Caco-2 (cell line): ENCODE data around the gene OSR1. TPM values are rescaled to one million over a fixed set of nuclear protein-coding genes. Genes with fewer than 3 reads are reported as not detected.

Source experiments
- BruUV-seq: library from RNA; stranded (reverse); fragments of 400-500 nt; replicated peaks from 2 replicates; lab custom pipeline; 2021; lab: Mats Ljungman, UMichigan
- CTCF ChIA-PET: fragments of 300-600 bp; sonication (Branson Sonifier 250); formaldehyde crosslinking; loops from one replicate; lab custom pipeline; 2022; ENCODE audit warnings: antibody characterized with exemption; lab: Charles Lee
- POLR2A ChIA-PET: fragments of 300-600 bp; sonication (Branson Sonifier 250); formaldehyde crosslinking; loops from one replicate; lab custom pipeline; 2022; ENCODE audit warnings: antibody characterized with exemption; lab: Charles Lee
- DNase-seq, 2 experiments: peaks; one replicate each; pipeline versions ENCODE4 v3.0.0 to v3.0.0-alpha.2; 2020 to 2022
- H3K27me3 ChIP-seq: replicated peaks from 2 replicates; pipeline ENCODE4 v1.6.0; 2011; ENCODE audit warnings: low read length; ENCODE audit not compliant: control insufficient read depth, insufficient read depth
- H3K36me3 ChIP-seq: 2 replicates; pipeline ENCODE4 v1.5.1; 2011; ENCODE audit warnings: low read length; ENCODE audit not compliant: control insufficient read depth, insufficient read depth
- H3K4me1 ChIP-seq: fragments of 250-450 bp; sonication (Bioruptor Pico); 2 replicates; pipeline ENCODE4 v1.5.1; 2020; ENCODE audit warnings: mild to moderate bottlenecking
- H3K4me3 ChIP-seq: 2 replicates; pipeline ENCODE4 v1.5.1; 2011; ENCODE audit warnings: low read depth, mild to moderate bottlenecking, control low read depth, low read length
- H3K9me3 ChIP-seq: fragments of 250-450 bp; sonication (Bioruptor Pico); 2 replicates; pipeline ENCODE4 v1.5.1; 2020; ENCODE audit warnings: mild to moderate bottlenecking, moderate library complexity
- H3K27ac Mint-ChIP-seq: one replicate; pipeline ENCODE4 v1.8.0; 2022; ENCODE audit warnings: mixed read lengths; ENCODE audit not compliant: unreplicated experiment
- H3K27me3 Mint-ChIP-seq: one replicate; pipeline ENCODE4 v1.8.0; 2022; ENCODE audit warnings: mixed read lengths; ENCODE audit not compliant: insufficient read depth, unreplicated experiment
- H3K36me3 Mint-ChIP-seq: one replicate; pipeline ENCODE4 v1.8.0; 2022; ENCODE audit warnings: mild to moderate bottlenecking, mixed read lengths; ENCODE audit not compliant: insufficient read depth, unreplicated experiment
- H3K4me1 Mint-ChIP-seq: one replicate; pipeline ENCODE4 v1.8.0; 2022; ENCODE audit warnings: low read depth, mixed read lengths; ENCODE audit not compliant: unreplicated experiment
- H3K4me3 Mint-ChIP-seq: one replicate; pipeline ENCODE4 v1.8.0; 2022; ENCODE audit warnings: mild to moderate bottlenecking, moderate library complexity, mixed read lengths; ENCODE audit not compliant: unreplicated experiment
- H3K9me3 Mint-ChIP-seq: one replicate; pipeline ENCODE4 v1.8.0; 2022; ENCODE audit warnings: mixed read lengths; ENCODE audit not compliant: unreplicated experiment
- intact Hi-C: fragments of 100-400 bp; cut with micrococcal nuclease; formaldehyde crosslinking; loops from one replicate; pipeline ENCODE4 v1.10.0; 2022; ENCODE audit not compliant: unreplicated experiment
- total RNA-seq: library from RNA; stranded (reverse); gene quantifications from 2 replicates; pipeline ENCODE4 v1.2.3, GENCODE V29; 2022
- TF ChIP-seq, protein P1 (sequence below), 2 experiments: fragments of 200-600 bp in 1 of 2; IDR thresholded peaks; 1 replicate in 1 of 2; 2 replicates in 1 of 2; pipeline versions ENCODE4 v1.5.1 to v1.8.0; 2011 to 2022; ENCODE audit warnings: antibody characterized with exemption in 1 of 2, control low read depth in 1 of 2, inconsistent platforms in 1 of 2, low read depth in 1 of 2, low read length in 1 of 2, mild to moderate bottlenecking in 1 of 2, moderate library complexity in 1 of 2; ENCODE audit not compliant: insufficient read depth in 1 of 2, severe bottlenecking in 1 of 2, unreplicated experiment in 1 of 2

OSR1 gene
- total RNA-seq, 1 experiment from 2014 or later: 3.2 TPM

DNA sequence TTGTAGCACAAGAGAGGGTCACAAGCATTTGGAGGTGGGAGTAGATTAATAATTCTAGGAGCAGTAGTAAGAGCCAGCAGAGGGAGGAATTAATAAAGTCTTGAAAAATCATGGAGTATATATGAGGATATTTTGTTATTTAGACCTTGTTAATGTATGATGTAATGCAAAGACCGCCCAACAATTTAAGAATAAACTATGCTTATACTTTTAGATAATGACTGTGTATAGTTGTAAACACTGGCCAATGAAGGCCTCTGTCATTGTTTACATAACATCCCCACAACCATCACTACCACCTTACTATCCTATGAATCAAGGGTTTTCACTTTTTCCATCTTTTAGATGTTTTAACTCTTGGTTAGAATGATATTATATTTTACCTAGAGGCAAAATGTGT lies 37.6 kb downstream of the OSR1 start:
- H3K27me3 ChIP-seq: no peaks in the 10 kb centered on the region
- intact Hi-C loops: no loop called here
- peaks cover 6% of the 10 kb centered on the region; the same call in 1 of the 2 replicates for H3K9me3 ChIP-seq
- H3K36me3 ChIP-seq: no peaks in the 10 kb centered on the region
- no peaks in the 10 kb centered on the region for H3K4me1 ChIP-seq
- peaks cover 9% of the 10 kb centered on the region for H3K9me3 Mint-ChIP-seq
- POLR2A ChIA-PET: no interaction called here
- no peak overlapping the region for H3K27ac Mint-ChIP-seq
- TF ChIP-seq, protein P1, sequence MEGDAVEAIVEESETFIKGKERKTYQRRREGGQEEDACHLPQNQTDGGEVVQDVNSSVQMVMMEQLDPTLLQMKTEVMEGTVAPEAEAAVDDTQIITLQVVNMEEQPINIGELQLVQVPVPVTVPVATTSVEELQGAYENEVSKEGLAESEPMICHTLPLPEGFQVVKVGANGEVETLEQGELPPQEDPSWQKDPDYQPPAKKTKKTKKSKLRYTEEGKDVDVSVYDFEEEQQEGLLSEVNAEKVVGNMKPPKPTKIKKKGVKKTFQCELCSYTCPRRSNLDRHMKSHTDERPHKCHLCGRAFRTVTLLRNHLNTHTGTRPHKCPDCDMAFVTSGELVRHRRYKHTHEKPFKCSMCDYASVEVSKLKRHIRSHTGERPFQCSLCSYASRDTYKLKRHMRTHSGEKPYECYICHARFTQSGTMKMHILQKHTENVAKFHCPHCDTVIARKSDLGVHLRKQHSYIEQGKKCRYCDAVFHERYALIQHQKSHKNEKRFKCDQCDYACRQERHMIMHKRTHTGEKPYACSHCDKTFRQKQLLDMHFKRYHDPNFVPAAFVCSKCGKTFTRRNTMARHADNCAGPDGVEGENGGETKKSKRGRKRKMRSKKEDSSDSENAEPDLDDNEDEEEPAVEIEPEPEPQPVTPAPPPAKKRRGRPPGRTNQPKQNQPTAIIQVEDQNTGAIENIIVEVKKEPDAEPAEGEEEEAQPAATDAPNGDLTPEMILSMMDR (IDR thresholded peaks at IDR 0.05; ENCODE audit: insufficient read depth in 1 of 2, low read depth in 1 of 2, low read length in 1 of 2, severe bottlenecking in 1 of 2, unreplicated experiment in 1 of 2): no peak
- H3K4me3 Mint-ChIP-seq: no peak overlapping the region
- no peak overlapping the region for H3K4me3 ChIP-seq
- DNase-seq: no peak
- H3K27me3 Mint-ChIP-seq: no peaks in the 10 kb centered on the region
- H3K4me1 Mint-ChIP-seq: no peaks in the 10 kb centered on the region
- no peaks in the 10 kb centered on the region for H3K36me3 Mint-ChIP-seq
- CTCF ChIA-PET: no interaction called here
- BruUV-seq: no TSS peak

DNA sequence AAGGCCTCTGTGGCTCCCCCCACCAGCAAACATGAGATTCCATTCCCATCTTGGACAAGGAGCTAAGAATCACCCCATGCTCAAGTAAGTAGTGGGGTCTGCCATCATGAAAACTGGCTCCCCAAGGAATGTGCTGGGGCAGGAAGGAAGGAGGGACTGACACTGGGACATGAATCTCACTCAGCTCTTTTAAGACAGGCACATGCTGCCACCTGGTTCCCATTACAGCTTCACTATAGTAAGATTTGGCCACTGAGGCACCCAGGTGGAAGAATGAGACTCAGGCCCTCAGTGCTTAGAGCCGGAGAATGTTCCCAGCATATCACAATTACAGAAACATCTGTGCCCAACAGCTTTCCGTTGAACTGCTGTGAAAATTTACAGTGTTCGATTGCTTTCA lies 38.7 kb downstream of the OSR1 start:
- no peak for DNase-seq
- H3K27me3 Mint-ChIP-seq: no peaks in the 10 kb centered on the region
- H3K36me3 ChIP-seq: no peaks in the 10 kb centered on the region
- H3K9me3 ChIP-seq: peaks cover 6% of the 10 kb centered on the region; the same call in 1 of the 2 replicates
- H3K4me1 Mint-ChIP-seq: no peaks in the 10 kb centered on the region
- peaks cover 9% of the 10 kb centered on the region for H3K9me3 Mint-ChIP-seq
- intact Hi-C loops: no loop called here
- H3K4me3 ChIP-seq: no peak overlapping the region
- no peaks in the 10 kb centered on the region for H3K36me3 Mint-ChIP-seq
- no peak overlapping the region for H3K4me3 Mint-ChIP-seq
- TF ChIP-seq, protein P1 (IDR thresholded peaks at IDR 0.05; ENCODE audit: insufficient read depth in 1 of 2, low read depth in 1 of 2, low read length in 1 of 2, severe bottlenecking in 1 of 2, unreplicated experiment in 1 of 2): no peak
- CTCF ChIA-PET: no interaction called here
- H3K27ac Mint-ChIP-seq: no peak overlapping the region
- H3K4me1 ChIP-seq: no peaks in the 10 kb centered on the region
- POLR2A ChIA-PET: no interaction called here
- no TSS peak for BruUV-seq
- H3K27me3 ChIP-seq: no peaks in the 10 kb centered on the region

DNA sequence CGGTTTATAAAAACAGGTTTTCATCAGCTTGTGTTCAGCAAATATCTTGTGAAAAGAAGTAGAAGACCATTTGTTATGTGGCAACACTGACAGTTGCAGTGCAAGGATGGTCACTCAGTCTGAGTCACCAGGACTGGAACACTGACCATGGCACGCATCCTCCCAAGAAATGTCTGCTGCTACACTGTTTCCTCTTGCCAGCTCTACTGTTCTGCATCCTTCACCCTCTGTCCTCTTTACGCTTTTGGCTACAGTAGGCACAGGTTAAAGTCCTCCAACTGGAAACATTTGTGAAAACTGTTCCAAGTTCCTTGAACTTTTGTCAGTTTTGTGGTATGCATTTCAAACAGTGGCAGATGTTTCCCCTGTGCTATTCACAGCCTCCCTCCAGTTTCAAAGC lies 39.4 kb downstream of the OSR1 start:
- TF ChIP-seq, protein P1 (IDR thresholded peaks at IDR 0.05; ENCODE audit: insufficient read depth in 1 of 2, low read depth in 1 of 2, low read length in 1 of 2, severe bottlenecking in 1 of 2, unreplicated experiment in 1 of 2): no peak
- BruUV-seq: no TSS peak
- no peak for DNase-seq
- intact Hi-C loops: no loop called here
- H3K4me1 Mint-ChIP-seq: no peaks in the 10 kb centered on the region
- peaks cover 9% of the 10 kb centered on the region for H3K9me3 Mint-ChIP-seq
- no peaks in the 10 kb centered on the region for H3K4me1 ChIP-seq
- peaks cover 6% of the 10 kb centered on the region; the same call in 1 of the 2 replicates for H3K9me3 ChIP-seq
- H3K27me3 Mint-ChIP-seq: no peaks in the 10 kb centered on the region
- no peak overlapping the region for H3K4me3 ChIP-seq
- H3K36me3 ChIP-seq: no peaks in the 10 kb centered on the region
- H3K27ac Mint-ChIP-seq: no peak overlapping the region
- H3K27me3 ChIP-seq: no peaks in the 10 kb centered on the region
- CTCF ChIA-PET: no interaction called here
- POLR2A ChIA-PET: no interaction called here
- no peaks in the 10 kb centered on the region for H3K36me3 Mint-ChIP-seq
- H3K4me3 Mint-ChIP-seq: no peak overlapping the region
